CD4-positive, alpha-beta T cell (primary cell): ENCODE data around the gene SLC7A5. TPM values are rescaled to one million over a fixed set of nuclear protein-coding genes. Genes with fewer than 3 reads are reported as not detected.
"Not testable (repeated sequence)": the region's sequence is repeated elsewhere in the genome, so short reads cannot be mapped to it uniquely, and the experiment has no call there.

Experiments
- ATAC-seq: fragments of 200-7000 bp; cut with Tn5 transposase; one replicate; pipeline ENCODE4 v1.10.0; 2022; ENCODE audit warnings: mild to moderate bottlenecking; ENCODE audit not compliant: poor library complexity
- CTCF ChIA-PET: fragments of 350-600 bp; sonication (Branson Sonifier 250); formaldehyde crosslinking; loops from one replicate; lab custom pipeline; 2021; ENCODE audit warnings: antibody characterized with exemption, inconsistent platforms; lab: Charles Lee
- POLR2A ChIA-PET: fragments of 350-600 bp; sonication (Branson Sonifier 250); formaldehyde crosslinking; loops from one replicate; lab custom pipeline; 2021; ENCODE audit warnings: antibody characterized with exemption, inconsistent platforms; lab: Charles Lee
- DNase-seq, 14 experiments: peaks; one replicate each; pipeline ENCODE4 v3.0.0-alpha.2; 2013 to 2020; ENCODE audit warnings: mixed read lengths in 2 of 14
- H3K27ac ChIP-seq, 2 donors: one replicate each; pipeline versions ENCODE4 v1.5.1 to v1.7.0; 2013; ENCODE audit warnings: low read length in 2 of 2, low read depth in 1 of 2, mild to moderate bottlenecking in 1 of 2
- H3K27me3 ChIP-seq, 2 experiments: 1 replicate in 1 of 2; 2 replicates in 1 of 2; pipeline versions ENCODE4 v1.6.1 to v1.7.0; 2013; ENCODE audit warnings: low read length in 2 of 2, control low read depth in 1 of 2, mild to moderate bottlenecking in 1 of 2, moderate library complexity in 1 of 2; ENCODE audit not compliant: insufficient read depth in 2 of 2, control insufficient read depth in 1 of 2
- H3K36me3 ChIP-seq: one replicate; pipeline ENCODE4 v1.6.1; 2013; ENCODE audit warnings: low read length, control low read depth; ENCODE audit not compliant: insufficient read depth
- H3K4me1 ChIP-seq: one replicate; pipeline ENCODE4 v1.6.1; 2013; ENCODE audit warnings: low read length, control low read depth; ENCODE audit not compliant: insufficient read depth
- H3K4me3 ChIP-seq: one replicate; pipeline ENCODE4 v1.5.1; 2013; ENCODE audit warnings: mild to moderate bottlenecking, low read length, moderate library complexity
- H3K9me3 ChIP-seq, 2 experiments: 1 replicate in 1 of 2; 2 replicates in 1 of 2; pipeline versions ENCODE4 v1.6.1 to v1.7.0; 2013; ENCODE audit warnings: low read length in 2 of 2, mild to moderate bottlenecking in 2 of 2, control low read depth in 1 of 2, moderate library complexity in 1 of 2; ENCODE audit not compliant: control insufficient read depth in 1 of 2, insufficient read depth in 1 of 2
- H3K27ac Mint-ChIP-seq: one replicate; pipeline ENCODE4 v1.8.0; 2020; ENCODE audit warnings: mixed read lengths
- H3K27me3 Mint-ChIP-seq: one replicate; pipeline ENCODE4 v1.8.0; 2021; ENCODE audit warnings: mixed read lengths
- H3K36me3 Mint-ChIP-seq: one replicate; pipeline ENCODE4 v1.8.0; 2021; ENCODE audit warnings: low read depth, mixed read lengths
- H3K4me1 Mint-ChIP-seq: one replicate; pipeline ENCODE4 v1.8.0; 2021; ENCODE audit warnings: low read depth, mixed read lengths
- H3K4me3 Mint-ChIP-seq: one replicate; pipeline ENCODE4 v1.8.0; 2020; ENCODE audit warnings: mild to moderate bottlenecking, mixed read lengths
- H3K9me3 Mint-ChIP-seq: one replicate; pipeline ENCODE4 v1.8.0; 2020; ENCODE audit warnings: mixed read lengths
- intact Hi-C, 2 experiments: fragments of 100-400 bp; cut with DNase I in 1 of 2; cut with micrococcal nuclease in 1 of 2; formaldehyde crosslinking; loops; one replicate each; pipeline versions ENCODE4 v1.15.1 to v1.9.0; 2023 to 2025; cut with DNase I, micrococcal nuclease
- total RNA-seq, 174 experiments: library from RNA in 2 of 174; stranded (reverse) in 2 of 174; gene quantifications; one replicate each; pipeline ENCODE4 v1.2.3 and lab custom pipeline; 2021 to 2026
- TF ChIP-seq, protein P1 (sequence below): fragments of 200-600 bp; IDR thresholded peaks from one replicate; pipeline ENCODE4 v1.8.0; 2022; ENCODE audit warnings: antibody characterized with exemption, mild to moderate bottlenecking

The SLC7A5 gene
- total RNA-seq, 2 experiments from 2014 or later: 80.3 to 85.3 TPM

DNA sequence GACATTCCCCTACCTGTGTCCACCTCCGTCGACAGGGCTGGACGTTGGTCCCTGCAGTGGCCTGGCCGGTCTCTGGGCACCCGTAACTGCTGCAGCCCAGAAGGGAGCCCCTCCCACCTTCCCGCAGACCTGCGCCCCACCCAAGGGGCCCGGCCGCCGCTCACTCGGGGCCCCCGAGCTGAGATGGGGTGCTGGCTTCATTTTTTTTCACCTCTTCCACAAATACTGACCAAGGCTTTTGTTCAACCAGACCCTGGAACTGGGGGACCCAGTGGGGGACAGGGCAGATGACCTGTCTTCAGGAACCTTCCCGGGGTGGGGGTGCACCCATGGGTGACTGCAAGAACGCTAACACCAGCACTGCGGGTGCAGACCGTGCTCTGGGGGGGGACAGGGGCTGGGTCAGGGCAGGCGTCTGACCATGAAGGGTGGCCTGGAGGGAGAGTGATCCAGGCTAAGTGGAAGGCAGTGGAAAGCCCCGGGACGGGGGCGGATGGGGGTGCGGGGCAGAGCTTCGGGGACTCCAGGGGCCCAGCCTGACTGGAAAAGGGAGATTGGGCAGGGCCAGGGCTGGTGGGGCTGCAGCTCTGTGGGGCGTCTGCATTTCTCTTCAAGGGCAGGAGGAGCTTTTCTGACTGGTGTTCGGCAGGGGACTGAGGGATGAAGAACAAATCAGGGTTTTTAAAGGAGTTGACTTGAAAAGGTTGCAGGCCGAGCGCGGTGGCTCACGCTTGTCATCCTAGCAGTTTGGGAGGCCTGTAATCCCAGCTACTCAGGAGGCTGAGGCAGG lies 42.3 kb downstream of the SLC7A5 start:
- peak overlapping the region; percentile 38 for H3K4me3 Mint-ChIP-seq
- peak overlapping the region; percentile 51 for H3K27ac Mint-ChIP-seq
- DNase-seq: no peak

GRCh38 chr16:87826407-87826797 lies 42.9 kb downstream of the SLC7A5 start:
- H3K4me3 Mint-ChIP-seq, CTCF ChIA-PET, H3K27ac ChIP-seq, H3K27me3 Mint-ChIP-seq, H3K9me3 Mint-ChIP-seq, H3K27ac Mint-ChIP-seq, H3K4me1 ChIP-seq, H3K27me3 ChIP-seq, ATAC-seq, H3K4me3 ChIP-seq, H3K36me3 ChIP-seq, intact Hi-C loops, POLR2A ChIA-PET, DNase-seq, H3K4me1 Mint-ChIP-seq, H3K9me3 ChIP-seq: not testable (repeated sequence)
- H3K36me3 Mint-ChIP-seq: peaks cover 14% of the 10 kb centered on the region

More for the DNA sequence above, 42.3 kb downstream of the SLC7A5 start:
- Histone ChIP-seq H3K27me3 (no peaks in the 10 kb centered on the region), H3K4me3 (no peak overlapping the region), H3K27ac (no peak overlapping the region), H3K36me3 (peaks cover 4% of the 10 kb centered on the region), H3K9me3 (no peaks in the 10 kb centered on the region), H3K4me1 (no peaks in the 10 kb centered on the region)
- ChIA-PET POLR2A (no interaction called here), CTCF (no interaction called here)
- ATAC-seq: no peak
- H3K27me3 Mint-ChIP-seq: no peaks in the 10 kb centered on the region
- peaks cover 19% of the 10 kb centered on the region for H3K36me3 Mint-ChIP-seq
- H3K4me1 Mint-ChIP-seq: no peaks in the 10 kb centered on the region
- H3K9me3 Mint-ChIP-seq: no peaks in the 10 kb centered on the region
- TF ChIP-seq, protein P1, sequence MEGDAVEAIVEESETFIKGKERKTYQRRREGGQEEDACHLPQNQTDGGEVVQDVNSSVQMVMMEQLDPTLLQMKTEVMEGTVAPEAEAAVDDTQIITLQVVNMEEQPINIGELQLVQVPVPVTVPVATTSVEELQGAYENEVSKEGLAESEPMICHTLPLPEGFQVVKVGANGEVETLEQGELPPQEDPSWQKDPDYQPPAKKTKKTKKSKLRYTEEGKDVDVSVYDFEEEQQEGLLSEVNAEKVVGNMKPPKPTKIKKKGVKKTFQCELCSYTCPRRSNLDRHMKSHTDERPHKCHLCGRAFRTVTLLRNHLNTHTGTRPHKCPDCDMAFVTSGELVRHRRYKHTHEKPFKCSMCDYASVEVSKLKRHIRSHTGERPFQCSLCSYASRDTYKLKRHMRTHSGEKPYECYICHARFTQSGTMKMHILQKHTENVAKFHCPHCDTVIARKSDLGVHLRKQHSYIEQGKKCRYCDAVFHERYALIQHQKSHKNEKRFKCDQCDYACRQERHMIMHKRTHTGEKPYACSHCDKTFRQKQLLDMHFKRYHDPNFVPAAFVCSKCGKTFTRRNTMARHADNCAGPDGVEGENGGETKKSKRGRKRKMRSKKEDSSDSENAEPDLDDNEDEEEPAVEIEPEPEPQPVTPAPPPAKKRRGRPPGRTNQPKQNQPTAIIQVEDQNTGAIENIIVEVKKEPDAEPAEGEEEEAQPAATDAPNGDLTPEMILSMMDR: no peak
- intact Hi-C loops: no loop called here

GRCh38 chr16:87825842-87826120 lies 43.5 kb downstream of the SLC7A5 start:
- H3K4me1 Mint-ChIP-seq, POLR2A ChIA-PET, H3K36me3 ChIP-seq, H3K27me3 Mint-ChIP-seq, H3K27ac ChIP-seq, H3K4me1 ChIP-seq, H3K9me3 Mint-ChIP-seq, ATAC-seq, H3K9me3 ChIP-seq, H3K27ac Mint-ChIP-seq, CTCF ChIA-PET, H3K27me3 ChIP-seq, intact Hi-C loops, H3K4me3 ChIP-seq, H3K4me3 Mint-ChIP-seq, DNase-seq: not testable (repeated sequence)
- peaks cover 11% of the 10 kb centered on the region for H3K36me3 Mint-ChIP-seq

DNA sequence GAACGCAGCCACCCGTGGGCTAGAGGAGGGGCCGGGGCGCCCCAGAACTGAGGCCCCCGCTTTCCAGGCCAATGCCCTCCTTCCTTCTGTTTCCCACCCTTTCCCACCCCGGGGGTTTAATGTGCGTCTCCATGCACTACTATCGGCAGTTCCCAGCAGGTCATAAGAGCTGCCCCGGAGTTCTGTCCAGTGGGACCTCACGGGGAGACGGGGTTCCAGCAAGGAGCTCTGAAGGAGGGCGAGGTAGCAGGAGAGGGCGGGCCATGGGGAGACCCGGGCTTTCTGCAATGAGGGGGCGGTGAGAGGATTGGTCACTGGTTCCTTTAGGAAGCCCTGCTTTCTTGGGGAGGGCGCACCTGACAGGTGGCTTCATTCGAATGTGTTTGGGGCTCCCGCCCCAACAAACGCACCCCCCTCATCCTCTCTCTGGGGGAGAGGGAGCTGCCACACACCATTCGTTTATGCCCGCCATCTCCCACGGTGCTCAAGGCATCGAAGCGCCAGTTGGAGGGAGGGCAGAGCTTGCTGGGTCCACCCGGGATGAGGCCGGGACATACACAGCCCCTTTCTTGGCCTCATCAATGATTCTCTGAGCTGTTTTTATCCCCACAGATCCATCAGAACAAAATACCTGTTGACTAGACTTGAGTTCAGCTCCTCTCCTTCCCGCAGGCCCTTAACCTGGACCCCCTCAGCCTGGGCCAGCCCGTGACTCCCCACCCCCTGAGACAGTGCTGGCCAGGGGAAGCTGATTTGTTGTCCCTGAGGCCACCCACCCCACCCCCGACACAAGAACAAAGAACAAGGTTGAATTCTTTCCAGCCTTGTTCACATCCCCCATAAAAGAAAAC lies 44.1 kb downstream of the SLC7A5 start:
- H3K9me3 Mint-ChIP-seq: no peaks in the 10 kb centered on the region
- no peaks in the 10 kb centered on the region for H3K36me3 ChIP-seq
- H3K27ac Mint-ChIP-seq: no peak overlapping the region
- ChIA-PET CTCF (interaction anchor here (1.1 kb wide), 1 partner anchor 46 kb away, joined by 4 read pairs; no protein-coding TSS in a partner anchor), POLR2A (interaction anchor here (0.6 kb wide), 1 partner anchor 20 kb away, joined by 3 read pairs; no protein-coding TSS in a partner anchor)
- peaks cover 7% of the 10 kb centered on the region for H3K4me1 ChIP-seq
- ATAC-seq (no peak), DNase-seq (no peak)
- H3K27me3 ChIP-seq: no peaks in the 10 kb centered on the region
- no peaks in the 10 kb centered on the region for H3K27me3 Mint-ChIP-seq
- H3K27ac ChIP-seq: no peak overlapping the region
- H3K4me3 ChIP-seq: no peak overlapping the region
- intact Hi-C loops: no loop called here
- H3K36me3 Mint-ChIP-seq: peaks cover 5% of the 10 kb centered on the region
- TF ChIP-seq, protein P1: no peak
- peaks cover 4% of the 10 kb centered on the region for H3K4me1 Mint-ChIP-seq
- H3K4me3 Mint-ChIP-seq: no peak overlapping the region
- H3K9me3 ChIP-seq: no peaks in the 10 kb centered on the region
